DND-41 (cell line): ENCODE results near the gene PTPRU.

ENCODE experiments used
- ATAC-seq: fragments of 200-7000 bp; cut with Tn5 transposase; 3 replicates; pipeline ENCODE4 v1.9.1; 2021; ENCODE audit warnings: low read depth; ENCODE audit not compliant: insufficient read depth
- DNase-seq: peaks from one replicate; pipeline ENCODE4 v3.0.0-alpha.2; 2020
- H2AFZ ChIP-seq: 2 replicates; pipeline ENCODE4 v1.6.0; 2012; ENCODE audit warnings: low read depth, low read length
- H3K27ac ChIP-seq: 2 replicates; pipeline ENCODE4 v1.5.1; 2012; ENCODE audit warnings: low read length, inconsistent platforms
- H3K27me3 ChIP-seq: fragments of 200-600 bp; sonication (generic); 2 replicates; pipeline ENCODE4 v1.6.0; 2012; ENCODE audit warnings: low read length, mild to moderate bottlenecking, inconsistent platforms; ENCODE audit not compliant: insufficient read depth, poor library complexity
- H3K36me3 ChIP-seq: 2 replicates; pipeline ENCODE4 v1.5.1; 2012; ENCODE audit warnings: low read length, inconsistent platforms; ENCODE audit not compliant: insufficient read depth
- H3K4me1 ChIP-seq: 2 replicates; pipeline ENCODE4 v1.5.1; 2012; ENCODE audit warnings: mild to moderate bottlenecking, low read length; ENCODE audit not compliant: insufficient read depth
- H3K4me2 ChIP-seq: 2 replicates; pipeline ENCODE4 v1.6.0; 2012; ENCODE audit warnings: mild to moderate bottlenecking, moderate library complexity, low read length, inconsistent platforms; ENCODE audit not compliant: insufficient read depth
- H3K4me3 ChIP-seq, 2 experiments: fragments of 200-600 bp in 1 of 2; shearing (Covaris generic) in 1 of 2; 2 replicates each; pipeline ENCODE4 v1.5.1; 2012 to 2016; ENCODE audit warnings: inconsistent platforms in 2 of 2, low read length in 2 of 2, mild to moderate bottlenecking in 2 of 2, low read depth in 1 of 2, moderate library complexity in 1 of 2
- H3K79me2 ChIP-seq: 2 replicates; pipeline ENCODE4 v1.6.0; 2012; ENCODE audit warnings: low read length, inconsistent platforms; ENCODE audit not compliant: insufficient read depth
- H3K9ac ChIP-seq: 2 replicates; pipeline ENCODE4 v1.6.0; 2012; ENCODE audit warnings: low read depth, mild to moderate bottlenecking, inconsistent platforms, low read length, moderate library complexity
- H3K9me3 ChIP-seq: 2 replicates; pipeline ENCODE4 v1.5.1; 2012; ENCODE audit warnings: low read length, moderate library complexity, mild to moderate bottlenecking, inconsistent platforms; ENCODE audit not compliant: insufficient read depth, severe bottlenecking
- H4K20me1 ChIP-seq: 2 replicates; pipeline ENCODE4 v1.6.0; 2012; ENCODE audit warnings: low read length; ENCODE audit not compliant: insufficient read depth
- EZH2 ChIP-seq: IDR thresholded peaks from 3 replicates; pipeline ENCODE4 v1.6.1; 2012; ENCODE audit warnings: borderline replicate concordance, low read depth, mild to moderate bottlenecking, moderate library complexity, low read length, inconsistent platforms; ENCODE audit not compliant: severe bottlenecking
- TF ChIP-seq, protein P1 (sequence below): IDR thresholded peaks from 2 replicates; pipeline ENCODE4 v1.5.1; 2012; ENCODE audit warnings: borderline replicate concordance, low read length, moderate library complexity, mild to moderate bottlenecking; ENCODE audit not compliant: poor library complexity, severe bottlenecking; ENCODE audit errors: extremely low read depth

Gene PTPRU

DNA sequence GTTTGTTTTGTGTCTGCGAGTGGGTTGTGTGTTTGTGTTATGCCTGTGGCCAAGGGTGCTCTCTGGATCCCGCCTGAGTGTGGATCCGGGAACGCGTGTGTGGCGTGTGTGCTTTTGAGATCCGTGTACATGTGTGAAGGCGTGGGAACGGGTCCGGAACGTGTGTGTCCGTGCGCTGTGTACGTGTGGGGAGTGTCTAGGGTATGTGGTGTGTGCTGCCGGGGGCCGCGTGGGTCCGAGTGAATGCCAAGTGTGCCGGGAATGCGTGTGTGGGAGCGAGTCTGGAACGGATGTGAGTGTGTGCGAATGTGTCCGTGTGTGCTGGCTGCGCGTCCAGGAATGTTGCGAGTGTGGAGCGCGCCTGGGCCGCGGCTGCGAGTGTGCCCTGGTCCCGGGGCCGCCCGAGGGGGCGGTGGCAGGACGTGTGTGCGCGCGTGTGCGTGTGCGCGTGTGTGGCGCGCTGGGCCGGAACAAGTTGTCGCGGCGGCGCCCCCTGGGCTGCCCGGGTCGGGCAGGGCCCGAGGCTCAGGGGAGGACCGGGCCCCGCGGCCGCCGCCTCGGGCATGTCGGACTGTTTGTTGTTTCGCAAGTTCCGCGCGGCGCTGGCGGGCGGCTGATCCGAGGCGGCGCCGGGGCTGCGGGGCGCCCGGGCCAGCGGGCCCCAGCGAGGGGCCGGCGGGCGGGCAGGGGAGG lies 953 bp downstream of the PTPRU start:
- TF ChIP-seq, protein P1, sequence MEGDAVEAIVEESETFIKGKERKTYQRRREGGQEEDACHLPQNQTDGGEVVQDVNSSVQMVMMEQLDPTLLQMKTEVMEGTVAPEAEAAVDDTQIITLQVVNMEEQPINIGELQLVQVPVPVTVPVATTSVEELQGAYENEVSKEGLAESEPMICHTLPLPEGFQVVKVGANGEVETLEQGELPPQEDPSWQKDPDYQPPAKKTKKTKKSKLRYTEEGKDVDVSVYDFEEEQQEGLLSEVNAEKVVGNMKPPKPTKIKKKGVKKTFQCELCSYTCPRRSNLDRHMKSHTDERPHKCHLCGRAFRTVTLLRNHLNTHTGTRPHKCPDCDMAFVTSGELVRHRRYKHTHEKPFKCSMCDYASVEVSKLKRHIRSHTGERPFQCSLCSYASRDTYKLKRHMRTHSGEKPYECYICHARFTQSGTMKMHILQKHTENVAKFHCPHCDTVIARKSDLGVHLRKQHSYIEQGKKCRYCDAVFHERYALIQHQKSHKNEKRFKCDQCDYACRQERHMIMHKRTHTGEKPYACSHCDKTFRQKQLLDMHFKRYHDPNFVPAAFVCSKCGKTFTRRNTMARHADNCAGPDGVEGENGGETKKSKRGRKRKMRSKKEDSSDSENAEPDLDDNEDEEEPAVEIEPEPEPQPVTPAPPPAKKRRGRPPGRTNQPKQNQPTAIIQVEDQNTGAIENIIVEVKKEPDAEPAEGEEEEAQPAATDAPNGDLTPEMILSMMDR, result no peak
- TF ChIP-seq EZH2, result peak; percentile 50

DNA sequence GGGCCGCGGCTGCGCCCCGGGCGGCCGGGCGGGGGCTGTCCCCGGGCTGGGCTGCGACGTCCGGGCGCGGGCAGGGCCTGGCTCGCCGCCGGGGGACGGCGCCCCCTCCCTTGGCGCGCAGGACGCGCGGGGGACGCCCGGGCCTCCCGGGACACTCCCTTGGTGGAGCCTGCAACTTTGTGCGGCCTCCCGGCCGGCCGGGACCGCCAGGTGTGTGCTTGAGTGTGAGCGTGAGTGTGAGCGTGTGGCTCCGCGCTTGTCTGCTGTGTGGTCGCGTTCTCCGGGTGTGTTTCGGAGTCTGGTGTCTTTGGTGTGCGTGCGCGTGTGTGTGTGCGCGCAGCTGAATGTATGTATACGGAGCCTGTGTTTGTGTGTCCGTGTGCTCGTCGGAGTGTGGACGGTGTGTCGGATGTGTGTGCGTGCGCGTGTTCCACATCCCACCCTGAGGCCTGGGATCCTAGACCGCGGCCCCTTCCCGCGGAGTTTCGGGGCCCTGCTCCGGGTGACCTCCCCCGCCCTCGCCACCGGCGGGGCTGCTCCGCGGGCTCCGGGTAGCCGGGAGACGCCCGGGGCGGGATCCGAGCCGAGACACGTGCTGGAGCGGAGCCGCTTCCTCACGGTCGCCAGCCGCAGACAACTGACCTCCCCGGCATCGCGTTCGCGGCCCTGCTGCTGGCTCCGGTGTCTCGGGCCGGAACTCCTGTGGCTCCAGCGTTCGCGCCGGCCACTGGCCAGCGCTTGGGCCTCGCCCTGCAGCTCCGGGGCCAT lies 1.7 kb downstream of the PTPRU start:
- peaks cover 6% of the 10 kb centered on the region; the same call in 1 of the 2 replicates for H4K20me1 ChIP-seq
- no peak for DNase-seq
- no peaks in the 10 kb centered on the region for H3K9me3 ChIP-seq
- H3K79me2 ChIP-seq, result no peaks in the 10 kb centered on the region
- H3K9ac ChIP-seq, result no peak overlapping the region
- H3K36me3 ChIP-seq, result no peaks in the 10 kb centered on the region
- H3K27me3 ChIP-seq, result peaks cover 23% of the 10 kb centered on the region
- H3K4me2 ChIP-seq, result no peak overlapping the region
- H3K27ac ChIP-seq, result no peak overlapping the region
- no peak overlapping the region for H2AFZ ChIP-seq
- TF ChIP-seq, protein P1, result no peak
- no peak for TF ChIP-seq EZH2
- no peak overlapping the region for H3K4me3 ChIP-seq
- no peak for ATAC-seq
- peaks cover 36% of the 10 kb centered on the region for H3K4me1 ChIP-seq

More for the DNA sequence above, 953 bp downstream of the PTPRU start:
- Histone ChIP-seq H3K4me2 (peak overlapping the region; percentile 77), H3K36me3 (no peaks in the 10 kb centered on the region), H3K4me1 (peaks cover 36% of the 10 kb centered on the region), H3K79me2 (no peaks in the 10 kb centered on the region), H4K20me1 (peaks cover 6% of the 10 kb centered on the region; the same call in 1 of the 2 replicates), H3K9ac (peak overlapping the region; percentile 47), H3K27me3 (peaks cover 23% of the 10 kb centered on the region), H3K4me3 (peak overlapping the region in 1 of 2 experiments; percentile 47; a peak in 2 of 4 replicates), H3K27ac (peak overlapping the region; percentile 2; the same call in 1 of the 2 replicates), H2AFZ (no peak overlapping the region; the same call in 1 of the 2 replicates), H3K9me3 (no peaks in the 10 kb centered on the region)
- peak; percentile 24 for DNase-seq
- ATAC-seq, result no peak

DNA sequence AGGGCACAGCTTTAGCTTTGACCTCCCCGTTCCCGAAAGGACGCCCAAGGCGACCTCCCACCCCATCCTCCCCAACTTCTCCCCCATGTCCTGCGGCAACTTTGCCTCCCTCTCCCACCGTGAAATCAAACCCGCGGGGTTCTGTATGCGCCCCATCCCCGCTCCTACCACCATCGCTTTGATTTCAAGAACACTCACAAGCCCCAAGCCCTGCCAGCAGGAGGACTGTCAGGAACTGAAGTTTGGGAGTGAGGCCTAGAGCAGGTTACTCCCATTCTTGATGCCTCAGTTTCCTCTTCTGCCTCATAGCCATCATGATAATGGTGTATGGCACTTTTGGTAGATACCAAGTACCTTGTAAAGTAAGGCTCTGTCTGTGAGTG lies 2.3 kb downstream of the PTPRU start:
- H3K79me2 ChIP-seq, result no peaks in the 10 kb centered on the region
- TF ChIP-seq, protein P1, result no peak
- no peak for TF ChIP-seq EZH2
- DNase-seq, result no peak
- no peaks in the 10 kb centered on the region for H3K9me3 ChIP-seq
- no peak overlapping the region for H3K9ac ChIP-seq
- peaks cover 36% of the 10 kb centered on the region for H3K4me1 ChIP-seq
- no peak overlapping the region for H3K27ac ChIP-seq
- no peak overlapping the region for H3K4me2 ChIP-seq
- peaks cover 23% of the 10 kb centered on the region for H3K27me3 ChIP-seq
- H4K20me1 ChIP-seq, result peaks cover 6% of the 10 kb centered on the region; the same call in 1 of the 2 replicates
- H2AFZ ChIP-seq, result no peak overlapping the region
- ATAC-seq, result no peak
- no peaks in the 10 kb centered on the region for H3K36me3 ChIP-seq
- no peak overlapping the region for H3K4me3 ChIP-seq
